NCI-H1417 treated with DMSO at 0.1 percent for 48 hours (cell line): ENCODE results near the gene TCF3.
"Not testable (repeated sequence)": the region's sequence is repeated elsewhere in the genome, so short reads cannot be mapped to it uniquely, and the experiment has no call there.

Experiments
- DNase-seq: peaks from one replicate; lab custom pipeline; 2025; lab: John Stamatoyannopoulos, UW

Gene TCF3

GRCh38 chr19:1672769-1673644, 20.6 kb upstream of the TCF3 start:
- DNase-seq = no peak

GRCh38 chr19:1672038-1672768, 19.8 kb upstream of the TCF3 start:
- no peak for DNase-seq

GRCh38 chr19:1671716-1672037, 19.3 kb upstream of the TCF3 start:
- DNase-seq = no peak

GRCh38 chr19:1670747-1671146, 18.3 kb upstream of the TCF3 start:
- not testable (repeated sequence) for DNase-seq

GRCh38 chr19:1668486-1669270, 16.3 kb upstream of the TCF3 start:
- no peak for DNase-seq

GRCh38 chr19:1668048-1668485, 15.7 kb upstream of the TCF3 start:
- DNase-seq = no peak

GRCh38 chr19:1665565-1666047, 13.2 kb upstream of the TCF3 start:
- DNase-seq = no peak

DNA sequence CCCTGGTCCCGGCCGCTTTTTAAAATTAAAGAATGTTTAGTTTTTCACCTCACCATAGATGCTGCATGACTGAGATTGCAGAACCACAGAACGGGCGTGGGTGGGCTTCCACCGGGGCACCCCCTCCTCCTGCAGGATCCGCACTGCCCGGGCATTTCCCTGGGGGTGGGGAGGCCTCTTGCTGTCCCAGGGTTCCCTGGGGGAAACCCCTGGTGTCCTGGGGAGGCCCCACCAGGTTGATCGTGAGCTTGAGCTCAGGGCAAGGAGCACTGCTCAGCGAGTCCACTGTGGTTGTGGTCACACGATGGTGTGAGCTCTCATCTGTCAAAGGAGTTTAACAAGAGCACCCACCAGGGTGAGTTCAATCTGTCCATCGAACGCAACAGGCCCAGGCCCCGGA, 11.4 kb upstream of the TCF3 start:
- DNase-seq = no peak

DNA sequence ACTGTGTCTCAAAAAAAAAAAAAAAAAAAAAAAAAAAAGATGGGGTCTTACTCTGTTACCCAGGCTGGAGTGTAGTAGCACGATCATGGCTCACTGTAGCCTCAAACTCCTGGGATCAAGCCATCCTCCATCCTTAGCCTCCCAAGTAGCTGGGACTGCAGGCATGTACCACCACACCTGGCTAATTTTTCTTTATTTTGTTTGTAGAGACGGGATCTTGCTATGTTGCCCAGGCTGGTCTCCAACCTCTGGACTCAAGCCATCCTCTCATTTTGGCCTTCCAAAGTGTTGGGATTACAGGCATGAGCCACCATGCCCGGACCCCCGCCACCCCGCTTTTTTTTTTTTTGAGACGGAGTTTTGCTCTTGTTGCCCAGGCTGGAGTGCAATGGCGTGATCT, 10.8 kb upstream of the TCF3 start:
- DNase-seq = not testable (repeated sequence)

DNA sequence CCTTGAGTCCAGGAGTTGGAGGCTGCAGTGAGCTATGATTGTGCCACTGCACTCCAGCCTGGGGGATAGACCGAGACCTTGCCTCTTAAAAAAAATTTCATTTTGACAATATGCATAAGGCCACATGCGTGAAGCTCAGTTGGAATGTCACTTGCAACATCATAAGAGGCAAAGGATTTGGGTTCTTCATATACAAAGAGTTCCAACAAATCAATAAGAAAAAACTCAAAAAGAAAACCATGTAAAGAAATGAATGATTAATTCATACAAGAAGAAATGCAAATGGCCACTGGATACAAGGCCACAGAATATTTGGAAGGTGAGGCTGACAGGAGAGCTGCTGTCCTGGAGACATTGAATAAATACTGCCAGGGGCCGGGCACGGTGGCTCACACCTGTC, 9.6 kb upstream of the TCF3 start:
- DNase-seq = no peak

- no peak for DNase-seq
Observed at GRCh38 chr19:1659084-1659427, 6.6 kb upstream of the TCF3 start.

DNA sequence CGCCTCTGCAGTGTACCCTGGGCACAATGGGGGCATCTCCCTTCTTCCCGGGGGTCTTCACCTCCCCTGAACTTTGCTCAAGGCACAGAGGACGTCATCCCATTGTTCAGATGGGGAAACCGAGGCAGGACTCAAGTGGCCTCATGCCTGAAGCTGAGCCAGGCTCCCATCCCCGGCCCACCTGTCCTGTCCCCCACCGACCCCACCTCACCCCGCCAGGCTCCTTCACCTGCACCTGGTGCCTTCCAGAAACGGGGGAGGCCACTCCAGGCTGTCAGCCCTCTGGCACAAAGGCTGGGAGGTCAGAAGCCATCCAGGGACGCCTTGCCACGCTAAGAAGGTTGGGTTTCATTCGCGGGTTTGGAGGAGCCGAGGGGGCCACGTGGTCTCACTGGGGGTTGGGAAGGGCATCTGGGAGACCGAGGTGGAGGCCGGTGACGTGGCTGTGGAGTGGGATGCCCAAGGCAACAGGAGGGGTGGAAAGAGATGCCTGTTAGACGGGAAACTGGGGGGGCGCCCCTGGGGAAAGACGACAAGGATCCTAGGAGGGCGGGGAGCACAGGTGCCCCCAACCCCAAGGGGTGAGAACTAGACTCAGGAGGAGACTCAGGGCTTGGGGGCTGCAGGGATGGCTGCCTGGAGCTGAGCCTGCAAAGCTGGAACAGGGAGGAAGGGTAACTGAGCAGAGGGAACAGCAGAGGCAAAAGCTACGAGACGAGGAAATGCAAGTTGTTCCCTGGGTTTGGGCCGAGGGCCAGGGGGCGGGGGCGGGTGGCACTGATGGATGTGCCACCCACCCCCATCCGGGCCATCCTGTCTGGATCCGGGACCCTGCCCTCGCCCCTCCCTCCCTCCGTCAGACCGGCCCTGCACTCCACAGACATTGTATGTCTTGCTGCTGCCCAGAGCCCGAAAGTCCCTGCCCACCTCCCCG, 6.0 kb upstream of the TCF3 start:
- no peak for DNase-seq

GRCh38 chr19:1657746-1658145, 5.3 kb upstream of the TCF3 start:
- no peak for DNase-seq

GRCh38 chr19:1656988-1657536, 4.6 kb upstream of the TCF3 start:
- DNase-seq = no peak

DNA sequence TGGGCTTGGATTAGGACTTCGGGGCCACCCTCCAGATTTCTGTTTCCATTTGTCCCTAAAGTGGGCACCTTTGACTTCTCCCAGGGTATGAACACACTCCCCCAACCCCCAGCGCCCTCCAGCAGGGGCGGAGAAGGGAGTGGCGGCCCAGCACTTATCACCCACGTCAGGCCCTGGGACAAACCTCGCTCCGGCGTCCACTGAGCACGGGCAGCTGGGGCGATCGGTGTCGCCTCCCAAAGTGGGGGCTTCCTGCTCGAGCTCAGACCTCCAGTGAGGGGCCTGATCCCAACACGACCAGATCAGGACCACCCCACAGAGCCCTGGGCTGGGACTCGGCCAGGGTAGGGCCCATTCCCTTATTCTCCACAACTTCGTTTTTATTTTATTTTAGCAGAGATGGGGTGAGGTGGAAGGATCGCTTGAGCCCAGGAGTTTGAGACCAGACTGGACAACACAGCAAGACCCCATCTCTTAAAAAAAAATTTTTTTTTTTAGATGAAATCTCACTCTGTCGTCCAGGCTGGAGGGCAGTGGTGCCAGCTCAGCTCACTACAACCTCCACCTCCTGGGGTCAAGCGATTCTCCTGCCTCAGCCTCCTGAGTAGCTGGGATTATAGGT, 3.7 kb upstream of the TCF3 start:
- DNase-seq = no peak

DNA sequence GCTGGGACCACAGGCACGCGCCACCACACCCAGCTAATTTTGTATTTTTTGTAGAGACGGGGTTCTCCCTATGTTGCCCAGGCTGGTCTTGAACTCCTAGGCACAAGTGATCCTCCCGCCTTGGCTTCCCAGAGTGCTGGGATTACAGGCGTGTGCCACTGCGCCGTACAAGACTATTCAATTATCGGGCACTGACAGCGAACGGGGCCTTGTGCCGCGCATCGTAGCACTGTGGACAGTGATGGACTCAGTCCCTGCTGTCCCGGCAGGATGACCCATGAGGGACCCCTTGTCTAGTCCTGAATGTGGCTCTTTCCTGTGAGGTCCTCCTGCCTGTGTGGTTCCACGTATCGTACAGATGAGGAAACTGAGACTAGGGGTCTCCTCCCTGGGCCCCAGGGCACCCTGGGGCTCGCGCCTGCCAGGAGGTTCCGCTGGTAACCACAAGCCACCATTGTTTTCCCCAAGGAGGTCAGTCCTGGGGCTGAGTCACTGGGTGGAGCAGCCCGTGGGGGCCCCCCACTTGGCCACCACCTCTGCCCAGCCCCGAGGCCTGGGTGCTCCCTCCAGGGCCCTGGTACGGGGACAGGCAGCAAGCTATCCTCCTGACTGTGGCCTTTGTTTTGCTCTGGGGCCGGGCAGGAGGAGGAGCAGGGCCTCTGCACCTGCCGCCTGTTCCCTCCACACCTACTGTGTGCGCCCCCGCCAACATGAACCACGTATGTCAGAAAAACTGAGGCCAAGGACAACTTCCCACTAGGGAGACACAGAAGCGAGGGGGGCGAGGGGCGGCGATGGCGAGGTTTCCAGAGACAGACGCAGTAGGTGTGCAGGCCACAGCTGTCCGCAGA, 2.9 kb upstream of the TCF3 start:
- no peak for DNase-seq

- no peak for DNase-seq
Observed at GRCh38 chr19:1654178-1654792, 1.9 kb upstream of the TCF3 start.

GRCh38 chr19:1653300-1653628, 849 bp upstream of the TCF3 start:
- no peak for DNase-seq

GRCh38 chr19:1651568-1652291, 685 bp downstream of the TCF3 start:
- no peak for DNase-seq
